Neuronal stem cell (in vitro differentiated cells): ENCODE data around the gene ZNF384.

ENCODE experiments used
- DNase-seq: peaks from one replicate; pipeline ENCODE4 v3.0.0-alpha.2; 2013; ENCODE audit warnings: low spot score
- H2AFZ ChIP-seq: one replicate; pipeline ENCODE4 v1.6.1; 2013; ENCODE audit warnings: mild to moderate bottlenecking, low read length, inconsistent platforms
- H2AK5ac ChIP-seq: 2 replicates; pipeline ENCODE4 v1.6.1; 2013; ENCODE audit warnings: low read depth, mild to moderate bottlenecking, inconsistent platforms, low read length, moderate library complexity, mixed read lengths
- H2BK120ac ChIP-seq: 2 replicates; pipeline ENCODE4 v1.6.1; 2013; ENCODE audit warnings: low read depth, mild to moderate bottlenecking, inconsistent platforms, low read length, moderate library complexity, mixed read lengths
- H2BK12ac ChIP-seq: one replicate; pipeline ENCODE4 v1.6.1; 2013; ENCODE audit warnings: low read length, inconsistent platforms
- H2BK15ac ChIP-seq: 2 replicates; pipeline ENCODE4 v1.6.1; 2013; ENCODE audit warnings: mild to moderate bottlenecking, low read length, inconsistent platforms, mixed read lengths
- H2BK5ac ChIP-seq: one replicate; pipeline ENCODE4 v1.6.1; 2013; ENCODE audit warnings: inconsistent platforms, mild to moderate bottlenecking, low read length, moderate library complexity
- H3K14ac ChIP-seq: one replicate; pipeline ENCODE4 v1.6.1; 2013; ENCODE audit warnings: low read length, inconsistent platforms
- H3K18ac ChIP-seq: 2 replicates; pipeline ENCODE4 v1.6.1; 2013; ENCODE audit warnings: low read length, inconsistent platforms
- H3K23ac ChIP-seq: 2 replicates; pipeline ENCODE4 v1.6.1; 2013; ENCODE audit warnings: low read depth, mild to moderate bottlenecking, mixed read lengths, low read length, inconsistent platforms; ENCODE audit not compliant: poor library complexity
- H3K27ac ChIP-seq: replicated peaks from 3 replicates; pipeline ENCODE4 v1.5.1; 2013; ENCODE audit warnings: low read length, inconsistent platforms
- H3K27me3 ChIP-seq, 3 experiments: 2 replicates each; pipeline ENCODE4 v1.6.1; 2013; ENCODE audit warnings: low read length in 3 of 3, mild to moderate bottlenecking in 2 of 3, inconsistent platforms in 1 of 3, low read depth in 1 of 3, mixed read lengths in 1 of 3, moderate library complexity in 1 of 3; ENCODE audit not compliant: control insufficient read depth in 3 of 3, insufficient read depth in 3 of 3
- H3K36me3 ChIP-seq, 2 donors: replicated peaks in 1 of 2; 2 replicates each; pipeline ENCODE4 v1.6.1; 2013; ENCODE audit warnings: low read length in 2 of 2; ENCODE audit not compliant: control insufficient read depth in 2 of 2, insufficient read depth in 2 of 2
- H3K4ac ChIP-seq: 2 replicates; pipeline ENCODE4 v1.6.1; 2013; ENCODE audit warnings: inconsistent platforms, mild to moderate bottlenecking, low read length, moderate library complexity
- H3K4me1 ChIP-seq, 2 donors: 1 replicate in 1 of 2; 2 replicates in 1 of 2; pipeline ENCODE4 v1.6.1; 2013; ENCODE audit warnings: low read length in 2 of 2, low read depth in 1 of 2; ENCODE audit not compliant: control insufficient read depth in 2 of 2, insufficient read depth in 1 of 2
- H3K4me2 ChIP-seq: one replicate; pipeline ENCODE4 v1.6.1; 2013; ENCODE audit warnings: mild to moderate bottlenecking, low read length, inconsistent platforms; ENCODE audit not compliant: insufficient read depth, poor library complexity, severe bottlenecking
- H3K4me3 ChIP-seq, 2 donors: 2 replicates each; pipeline ENCODE4 v1.5.1; 2013; ENCODE audit warnings: low read length in 2 of 2, mild to moderate bottlenecking in 2 of 2, inconsistent platforms in 1 of 2, moderate library complexity in 1 of 2
- H3K79me1 ChIP-seq: one replicate; pipeline ENCODE4 v1.6.1; 2013; ENCODE audit warnings: low read depth, mild to moderate bottlenecking, inconsistent platforms, low read length, moderate library complexity
- H3K9ac ChIP-seq: one replicate; pipeline ENCODE4 v1.6.1; 2013; ENCODE audit warnings: mild to moderate bottlenecking, low read depth, low read length, inconsistent platforms; ENCODE audit not compliant: poor library complexity
- H3K9me3 ChIP-seq, 2 donors: replicated peaks in 1 of 2; 2 replicates each; pipeline versions ENCODE3 to v1.6.1; 2013; ENCODE audit warnings: low read length in 2 of 2, mild to moderate bottlenecking in 2 of 2, inconsistent platforms in 1 of 2, low read depth in 1 of 2, mixed read lengths in 1 of 2, moderate library complexity in 1 of 2; ENCODE audit not compliant: control insufficient read depth in 2 of 2, insufficient read depth in 1 of 2
- H4K8ac ChIP-seq: one replicate; pipeline ENCODE4 v1.6.1; 2013; ENCODE audit warnings: low read depth, mild to moderate bottlenecking, inconsistent platforms, low read length, moderate library complexity
- H4K91ac ChIP-seq: one replicate; pipeline ENCODE4 v1.6.1; 2013; ENCODE audit warnings: low read length, low read depth, mild to moderate bottlenecking, inconsistent platforms; ENCODE audit not compliant: poor library complexity
- WGBS, 2 donors: extraction: QIAGEN DNeasy Blood & Tissue Kit; methylation state at CpG; one replicate each; pipeline ENCODE4 v1.1.7; 2013; ENCODE audit warnings: missing lambda C conversion rate in 2 of 2, mixed read lengths in 1 of 2; ENCODE audit not compliant: insufficient read length in 2 of 2, insufficient replicate concordance in 1 of 2; ENCODE audit errors: extremely low coverage in 2 of 2; 5-methylcytosine and 5-hydroxymethylcytosine counted together

Gene ZNF384

DNA sequence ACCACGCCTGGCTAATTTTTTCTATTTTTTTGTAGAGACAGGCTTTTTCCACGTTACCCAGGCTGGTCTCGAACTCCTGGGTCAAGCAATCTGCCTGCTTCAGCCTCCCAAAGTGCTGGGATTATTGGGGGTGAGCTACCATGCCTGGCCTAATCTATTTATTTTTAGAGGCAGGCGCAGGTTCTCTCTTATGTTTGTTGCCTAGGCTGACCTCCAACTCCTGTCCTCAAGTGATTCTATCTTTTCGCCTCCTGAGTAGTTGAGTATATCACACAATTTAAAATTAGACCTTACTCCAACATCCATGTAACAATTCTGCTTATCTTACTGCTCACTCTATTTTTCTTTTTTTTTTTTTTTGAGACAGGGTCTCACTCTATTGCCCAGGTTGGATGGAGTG is 35.2 kb downstream of the ZNF384 start:
- Histone ChIP-seq H2BK120ac (no peak overlapping the region), H2BK5ac (no peak overlapping the region), H2BK15ac (no peak overlapping the region), H3K4me1 (no peaks in the 10 kb centered on the region), H3K9me3 (peaks cover 0 to 1% of the 10 kb centered on the region in 2 donors), H3K27me3 (no peaks in the 10 kb centered on the region), H3K4me2 (no peak overlapping the region), H4K91ac (no peak overlapping the region), H3K27ac (no peak overlapping the region), H4K8ac (no peak overlapping the region), H3K36me3 (peaks cover 29 to 85% of the 10 kb centered on the region in 2 donors), H2AK5ac (no peak overlapping the region), H3K23ac (no peak overlapping the region), H3K4me3 (no peak overlapping the region), H3K18ac (no peak overlapping the region), H3K14ac (no peak overlapping the region), H2AFZ (no peak overlapping the region), H3K4ac (no peak overlapping the region), H2BK12ac (no peak overlapping the region), H3K9ac (no peak overlapping the region), H3K79me1 (peaks cover 2% of the 10 kb centered on the region)
- DNase-seq = no peak
- WGBS, 2 donors = no CpG with 5 or more reads among the region's 5 CpGs

DNA sequence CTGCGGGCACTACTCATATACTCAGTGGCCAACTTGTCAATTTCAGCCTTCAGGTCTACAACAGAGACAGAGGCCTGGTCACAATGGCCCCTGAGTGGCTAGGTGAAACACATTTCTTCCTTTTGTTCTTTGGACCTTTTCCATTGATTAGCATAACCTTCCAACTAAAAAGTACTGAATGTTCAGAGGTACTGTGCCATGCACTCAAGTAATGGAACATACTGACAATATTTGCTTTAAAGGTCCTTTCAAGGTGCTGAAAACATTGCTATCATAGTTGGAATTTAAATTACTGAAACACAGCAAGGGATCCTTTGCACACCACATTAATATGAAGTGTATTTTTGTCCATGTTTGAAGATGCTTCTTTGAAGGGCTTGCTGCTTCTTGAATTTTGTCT is 35.8 kb downstream of the ZNF384 start:
- Histone ChIP-seq H3K18ac (no peak overlapping the region), H3K9me3 (peaks cover under 1 to 1% of the 10 kb centered on the region in 2 donors), H3K14ac (no peak overlapping the region), H2BK120ac (no peak overlapping the region), H3K79me1 (no peaks in the 10 kb centered on the region), H3K36me3 (peaks cover 29 to 84% of the 10 kb centered on the region in 2 donors), H4K8ac (no peak overlapping the region), H3K4me3 (no peak overlapping the region), H3K27me3 (no peaks in the 10 kb centered on the region), H4K91ac (no peak overlapping the region), H3K23ac (no peak overlapping the region), H2AK5ac (no peak overlapping the region), H2BK5ac (no peak overlapping the region), H3K27ac (no peak overlapping the region), H3K4me1 (no peaks in the 10 kb centered on the region), H2BK12ac (no peak overlapping the region), H2BK15ac (no peak overlapping the region), H2AFZ (no peak overlapping the region), H3K4me2 (no peak overlapping the region), H3K9ac (no peak overlapping the region), H3K4ac (no peak overlapping the region)
- DNase-seq = no peak
- WGBS, 2 donors = no CpG with 5 or more reads among the region's 1 CpG

DNA sequence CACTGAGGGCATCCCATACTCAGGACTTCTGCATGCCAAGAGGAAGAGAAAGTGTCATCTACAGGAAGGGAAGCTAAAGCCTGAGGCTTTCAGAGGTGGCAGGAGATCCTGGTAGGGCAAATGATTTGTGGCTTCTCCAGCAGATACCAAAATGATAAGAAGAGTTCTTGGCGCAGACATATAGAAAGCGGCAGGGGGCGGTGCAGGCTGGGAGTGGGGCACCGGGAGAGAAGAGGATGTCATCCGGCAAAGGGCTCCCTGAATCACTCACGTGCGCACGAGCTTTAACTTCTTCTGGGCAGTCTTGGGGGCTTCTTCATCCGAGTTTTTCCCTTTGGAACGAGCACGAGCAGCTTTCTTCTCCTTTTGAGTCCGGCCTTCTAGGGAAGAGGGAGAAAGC is 36.8 kb downstream of the ZNF384 start:
- H3K27me3 ChIP-seq = no peaks in the 10 kb centered on the region
- H3K18ac ChIP-seq = no peak overlapping the region
- H2AFZ ChIP-seq = no peak overlapping the region
- no peak overlapping the region for H2BK15ac ChIP-seq
- no peak overlapping the region for H3K27ac ChIP-seq
- H3K23ac ChIP-seq = no peak overlapping the region
- no peaks in the 10 kb centered on the region for H3K4me1 ChIP-seq
- H2BK12ac ChIP-seq = no peak overlapping the region
- H4K91ac ChIP-seq = no peak overlapping the region
- H3K9me3 ChIP-seq = peaks cover 1 to 6% of the 10 kb centered on the region in 2 donors
- no peak overlapping the region for H2AK5ac ChIP-seq
- no peak overlapping the region for H3K4me3 ChIP-seq
- DNase-seq = no peak
- H3K9ac ChIP-seq = no peak overlapping the region
- peaks cover 31 to 85% of the 10 kb centered on the region in 2 donors for H3K36me3 ChIP-seq
- H3K14ac ChIP-seq = no peak overlapping the region
- WGBS, 2 donors = no CpG with 5 or more reads among the region's 12 CpGs
- H2BK5ac ChIP-seq = no peak overlapping the region
- no peak overlapping the region for H2BK120ac ChIP-seq
- no peak overlapping the region for H4K8ac ChIP-seq
- H3K4ac ChIP-seq = no peak overlapping the region
- H3K79me1 ChIP-seq = no peaks in the 10 kb centered on the region
- H3K4me2 ChIP-seq = no peak overlapping the region

DNA sequence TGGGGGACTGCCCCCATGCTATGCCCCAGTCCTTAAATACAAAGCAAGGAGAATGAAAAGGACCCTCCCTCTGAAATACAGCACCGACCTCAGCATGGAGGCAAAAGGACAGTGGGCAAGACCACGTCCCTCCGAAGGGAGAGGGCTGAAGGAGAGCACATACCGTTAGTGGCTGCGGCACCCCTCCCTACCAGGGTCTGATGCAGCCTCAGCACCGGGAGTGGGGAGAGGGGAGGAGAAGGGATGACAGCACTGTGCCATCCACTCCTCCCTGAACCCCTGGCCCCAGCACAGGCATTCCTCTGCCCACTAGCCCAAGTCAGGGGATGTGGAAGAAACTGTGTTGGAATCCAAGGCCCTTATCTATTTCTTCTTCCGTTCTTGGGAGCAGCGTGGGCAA is 38.3 kb downstream of the ZNF384 start:
- Histone ChIP-seq H3K9ac (no peak overlapping the region), H3K36me3 (peaks cover 28 to 83% of the 10 kb centered on the region in 2 donors), H3K4me2 (no peak overlapping the region), H2BK15ac (no peak overlapping the region), H2AFZ (no peak overlapping the region), H2BK5ac (no peak overlapping the region), H3K4me1 (no peaks in the 10 kb centered on the region), H3K4ac (no peak overlapping the region), H3K23ac (no peak overlapping the region), H2AK5ac (no peak overlapping the region), H2BK12ac (no peak overlapping the region), H3K9me3 (peaks cover 1 to 14% of the 10 kb centered on the region in 2 donors), H3K27ac (no peak overlapping the region), H3K4me3 (peak overlapping the region in 1 of 2 donors; percentile 35), H3K18ac (no peak overlapping the region), H4K8ac (no peak overlapping the region), H4K91ac (no peak overlapping the region), H3K79me1 (no peaks in the 10 kb centered on the region), H3K14ac (no peak overlapping the region), H3K27me3 (no peaks in the 10 kb centered on the region), H2BK120ac (no peak overlapping the region)
- no peak for DNase-seq
- WGBS, 2 donors = no CpG with 5 or more reads among the region's 8 CpGs
